ENCODE measurements around the gene PIK3C2G.

GRCh38 chr12:18361433-18361832 is 100.1 kb downstream of the PIK3C2G start:
- TF ChIP-seq CTCF (IDR thresholded peaks at IDR 0.05) = no peak
- no peak for TF ChIP-seq ZFX (IDR thresholded peaks at IDR 0.05; ENCODE audit: borderline replicate concordance)
